ENCODE data around the gene AKT1. TPM values are rescaled to one million over a fixed set of nuclear protein-coding genes. Genes with fewer than 3 reads are reported as not detected.

Gene AKT1
- total and polyA plus RNA-seq, 12 donors: 66.4 to 300 (median 195) TPM

DNA sequence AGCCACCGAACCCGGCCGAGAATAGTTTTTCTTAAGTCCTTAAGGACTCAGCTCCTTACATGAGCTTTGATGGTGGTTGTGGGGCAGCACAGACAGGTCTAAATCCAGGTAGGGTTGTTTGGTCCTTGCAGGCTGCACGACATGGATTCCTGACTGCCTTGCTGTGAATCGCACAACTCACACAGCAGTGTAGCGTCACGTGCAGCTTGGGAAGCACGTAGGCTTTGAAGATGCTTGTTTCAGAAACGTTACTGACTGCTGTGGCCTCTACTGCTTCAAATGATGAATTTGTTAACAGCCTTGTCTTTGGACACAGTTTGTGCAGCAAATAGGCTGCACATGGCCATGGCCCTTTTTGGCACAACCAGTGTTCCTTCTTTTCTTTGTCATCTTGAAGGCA is 35.2 kb upstream of the AKT1 start:
- WGBS, 4 donors: 61 to 77% (median 69%) methylated on average over 8 to 9 of the region's 9 CpGs
- peaks cover 12 to 15% of the 10 kb centered on the region in 2 donors for H3K4me1 ChIP-seq (replicated peaks in 1 of 2)
- H3K36me3 ChIP-seq (replicated peaks in 1 of 2): no peaks in the 10 kb centered on the region
- H3K4me3 ChIP-seq: no peak overlapping the region
- no peak overlapping the region for H3K27ac ChIP-seq
- intact Hi-C loops (cut with DNase I): no loop called here
- TF ChIP-seq, protein P1, sequence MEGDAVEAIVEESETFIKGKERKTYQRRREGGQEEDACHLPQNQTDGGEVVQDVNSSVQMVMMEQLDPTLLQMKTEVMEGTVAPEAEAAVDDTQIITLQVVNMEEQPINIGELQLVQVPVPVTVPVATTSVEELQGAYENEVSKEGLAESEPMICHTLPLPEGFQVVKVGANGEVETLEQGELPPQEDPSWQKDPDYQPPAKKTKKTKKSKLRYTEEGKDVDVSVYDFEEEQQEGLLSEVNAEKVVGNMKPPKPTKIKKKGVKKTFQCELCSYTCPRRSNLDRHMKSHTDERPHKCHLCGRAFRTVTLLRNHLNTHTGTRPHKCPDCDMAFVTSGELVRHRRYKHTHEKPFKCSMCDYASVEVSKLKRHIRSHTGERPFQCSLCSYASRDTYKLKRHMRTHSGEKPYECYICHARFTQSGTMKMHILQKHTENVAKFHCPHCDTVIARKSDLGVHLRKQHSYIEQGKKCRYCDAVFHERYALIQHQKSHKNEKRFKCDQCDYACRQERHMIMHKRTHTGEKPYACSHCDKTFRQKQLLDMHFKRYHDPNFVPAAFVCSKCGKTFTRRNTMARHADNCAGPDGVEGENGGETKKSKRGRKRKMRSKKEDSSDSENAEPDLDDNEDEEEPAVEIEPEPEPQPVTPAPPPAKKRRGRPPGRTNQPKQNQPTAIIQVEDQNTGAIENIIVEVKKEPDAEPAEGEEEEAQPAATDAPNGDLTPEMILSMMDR (IDR thresholded peaks at IDR 0.05): no peak
- TF ChIP-seq POLR2A (IDR thresholded peaks at IDR 0.05): no peak
- DNase-seq: peak in 1 of 7 donors; percentile 11
- H3K27me3 ChIP-seq: no peaks in the 10 kb centered on the region
- no peaks in the 10 kb centered on the region for H3K9me3 ChIP-seq (replicated peaks in 1 of 3)

DNA sequence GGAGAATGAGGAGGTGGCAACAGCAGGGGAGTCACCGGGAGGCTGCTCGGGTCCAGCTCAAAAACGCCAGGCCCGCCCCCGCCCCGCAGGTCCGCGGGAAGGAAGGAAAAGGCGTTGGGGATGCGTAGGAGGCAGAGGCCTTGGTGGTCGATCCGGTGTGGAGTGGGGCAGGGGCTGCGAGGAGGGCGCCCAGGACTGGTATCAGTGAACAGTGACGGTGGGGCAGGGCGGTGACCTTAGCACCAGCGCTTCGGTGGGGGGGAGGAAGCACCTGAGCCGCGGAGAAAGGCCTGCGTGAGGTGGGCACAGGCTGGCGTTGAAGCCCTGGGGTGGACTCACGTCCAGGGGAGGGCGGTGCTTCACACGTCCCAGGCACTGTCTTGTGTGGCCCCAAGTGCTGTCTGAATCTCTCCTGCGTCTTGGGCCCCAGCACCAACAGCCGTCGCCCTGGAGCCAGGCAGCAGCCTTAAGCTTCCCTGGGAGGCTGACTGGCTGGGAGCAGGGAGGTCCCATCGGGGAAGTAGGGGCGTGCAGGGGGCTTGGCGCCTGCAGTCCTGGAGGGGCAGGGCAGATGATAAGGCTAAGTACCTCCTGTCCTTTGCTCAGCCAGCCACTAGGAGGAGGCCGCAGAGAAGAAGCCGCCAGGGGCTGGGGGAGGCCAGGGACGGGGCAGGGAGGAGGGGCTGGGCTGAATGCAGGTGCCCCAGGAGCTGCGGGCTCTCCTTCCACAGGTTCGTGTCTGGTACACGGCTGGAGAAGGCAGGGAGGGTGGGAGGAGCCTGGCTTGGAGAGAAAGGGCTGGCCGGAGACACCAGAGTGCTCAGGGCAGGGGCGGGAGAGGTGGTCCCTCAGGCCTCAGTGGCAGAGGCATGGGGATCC is 31.9 kb upstream of the AKT1 start:
- peak overlapping the region in 1 of 4 donors; percentile 68 for H3K4me3 ChIP-seq
- intact Hi-C loops (cut with DNase I): no loop called here
- H3K27ac ChIP-seq: peak overlapping the region in 1 of 5 donors; percentile 12
- H3K36me3 ChIP-seq (replicated peaks in 1 of 2): no peaks in the 10 kb centered on the region
- H3K4me1 ChIP-seq (replicated peaks in 1 of 2): peaks cover 14 to 17% of the 10 kb centered on the region in 2 donors
- TF ChIP-seq, protein P1 (IDR thresholded peaks at IDR 0.05): peak in 5 of 6 experiments; percentile 30 to 48 (median 36)
- no peak for TF ChIP-seq POLR2A (IDR thresholded peaks at IDR 0.05)
- 10 to 69% (median 16%) methylated on average over 2 to 39 of the region's 39 CpGs for WGBS, 4 donors
- no peaks in the 10 kb centered on the region for H3K27me3 ChIP-seq
- H3K9me3 ChIP-seq (replicated peaks in 1 of 3): no peaks in the 10 kb centered on the region
- DNase-seq: peak in 4 of 7 donors; percentile 39 to 54 (median 46)

DNA sequence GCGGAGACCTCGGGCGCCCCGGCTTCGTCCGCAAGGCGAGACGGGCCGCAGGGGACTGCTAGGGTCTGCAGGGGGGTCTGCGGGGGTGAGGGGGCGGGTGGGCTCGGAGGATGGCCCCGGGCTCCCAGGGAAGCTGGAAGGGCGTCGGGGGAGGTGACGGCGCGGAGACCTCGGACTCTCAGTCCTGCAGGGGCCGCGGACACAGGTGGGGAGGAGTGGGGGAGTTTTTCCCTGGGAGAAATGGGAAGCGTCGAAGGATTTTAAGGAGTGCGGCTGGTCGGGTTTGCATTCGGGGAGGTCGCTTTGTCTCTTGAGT is 31.3 kb upstream of the AKT1 start:
- 0 to 3% (median 2%) methylated on average over 13 to 27 of the region's 27 CpGs for WGBS, 4 donors
- intact Hi-C loops (cut with DNase I): no loop called here

DNA sequence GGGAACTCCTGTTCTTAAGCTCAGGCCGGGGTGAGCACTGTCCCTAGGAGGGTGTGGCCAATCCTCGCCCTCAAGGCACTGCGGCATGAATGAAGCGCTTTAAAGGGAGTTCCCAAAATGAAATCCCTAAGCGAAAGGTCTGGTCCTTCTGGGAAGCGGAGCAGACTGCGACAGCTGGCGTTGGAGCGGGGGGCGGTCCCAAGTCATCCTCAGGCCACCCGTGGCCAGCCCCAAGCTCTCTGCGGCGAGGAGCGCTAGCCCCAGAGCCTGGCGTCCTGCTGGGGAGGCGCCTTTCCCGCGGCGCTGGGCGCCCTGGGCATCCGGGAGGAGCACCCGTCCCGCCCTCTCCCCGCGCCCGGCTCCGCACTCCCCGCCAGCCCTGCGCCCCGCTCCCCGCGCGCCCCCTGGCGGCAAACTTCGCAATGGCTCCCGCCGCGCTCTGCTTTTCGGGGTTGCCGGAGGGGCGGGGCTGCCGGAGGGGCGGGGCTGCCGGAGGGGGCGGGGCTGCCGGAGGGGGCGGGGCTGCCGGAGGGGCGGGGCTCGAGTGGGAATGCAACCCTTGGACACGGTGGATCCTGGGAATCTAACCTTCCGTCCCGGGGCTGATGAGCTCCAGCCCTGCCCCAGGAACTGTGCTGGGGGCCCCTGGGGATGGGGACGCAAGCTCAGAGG is 30.8 kb upstream of the AKT1 start:
- TF ChIP-seq, protein P1 (IDR thresholded peaks at IDR 0.05): peak; percentile 39 to 88 (median 71)
- TF ChIP-seq POLR2A (IDR thresholded peaks at IDR 0.05): no peak
- intact Hi-C loops (cut with DNase I): no loop called here

More for the DNA sequence above, 31.3 kb upstream of the AKT1 start:
- peaks cover 14 to 17% of the 10 kb centered on the region in 2 donors for H3K4me1 ChIP-seq (replicated peaks in 1 of 2)
- DNase-seq: no peak
- H3K9me3 ChIP-seq (replicated peaks in 1 of 3): no peaks in the 10 kb centered on the region
- peak overlapping the region in 1 of 5 donors; percentile 12 for H3K27ac ChIP-seq
- peak overlapping the region in 1 of 4 donors; percentile 68 for H3K4me3 ChIP-seq
- TF ChIP-seq POLR2A (IDR thresholded peaks at IDR 0.05): no peak
- TF ChIP-seq, protein P1 (IDR thresholded peaks at IDR 0.05): no peak
- no peaks in the 10 kb centered on the region for H3K27me3 ChIP-seq
- no peaks in the 10 kb centered on the region for H3K36me3 ChIP-seq (replicated peaks in 1 of 2)

More for the DNA sequence above, 30.8 kb upstream of the AKT1 start:
- Histone ChIP-seq H3K36me3 (replicated peaks in 1 of 2) (no peaks in the 10 kb centered on the region), H3K9me3 (replicated peaks in 1 of 3) (no peaks in the 10 kb centered on the region), H3K27ac (peak overlapping the region in 2 of 5 donors; percentile 54 to 64), H3K4me3 (peak overlapping the region in 2 of 4 donors; percentile 29 to 68), H3K4me1 (replicated peaks in 1 of 2) (peaks cover 14 to 17% of the 10 kb centered on the region in 2 donors), H3K27me3 (no peaks in the 10 kb centered on the region)
- 0 to 1% (median 1%) methylated on average over 13 to 50 of the region's 54 CpGs for WGBS, 4 donors
- peak; percentile 84 to 94 (median 90) for DNase-seq
